HG02943 (cell line): ENCODE measurements around the gene ARID4B.
"Not testable (repeated sequence)": the region's sequence is repeated elsewhere in the genome, so short reads cannot be mapped to it uniquely, and the experiment has no call there.

Experiments
- ATAC-seq: cut with Tn5 transposase; IDR thresholded peaks from one replicate; pipeline ENCODE4 v1.9.1; 2021; ENCODE audit warnings: mild to moderate bottlenecking, low read depth, moderate library complexity; ENCODE audit not compliant: unreplicated experiment

Gene ARID4B

GRCh38 chr1:235240960-235241359 lies 87.0 kb downstream of the ARID4B start:
- ATAC-seq, result no peak

GRCh38 chr1:235239851-235240250 lies 88.1 kb downstream of the ARID4B start:
- no peak for ATAC-seq

GRCh38 chr1:235238558-235238957 lies 89.4 kb downstream of the ARID4B start:
- no peak for ATAC-seq

GRCh38 chr1:235236128-235236527 lies 91.9 kb downstream of the ARID4B start:
- no peak for ATAC-seq

- ATAC-seq, result no peak
Observed at GRCh38 chr1:235229868-235230267, 98.1 kb downstream of the ARID4B start.

- ATAC-seq, result no peak
Observed at GRCh38 chr1:235227414-235227813, 100.6 kb downstream of the ARID4B start.

GRCh38 chr1:235226933-235227332 lies 101.0 kb downstream of the ARID4B start:
- no peak for ATAC-seq

- ATAC-seq, result no peak
Observed at GRCh38 chr1:235225299-235225698, 102.7 kb downstream of the ARID4B start.

- ATAC-seq, result no peak
Observed at GRCh38 chr1:235221653-235222375, 106.2 kb downstream of the ARID4B start.

GRCh38 chr1:235215453-235215852 lies 112.5 kb downstream of the ARID4B start:
- ATAC-seq, result no peak

GRCh38 chr1:235214962-235215361 lies 113.0 kb downstream of the ARID4B start:
- not testable (repeated sequence) for ATAC-seq

- ATAC-seq, result no peak
Observed at GRCh38 chr1:235213752-235214151, 114.2 kb downstream of the ARID4B start.

GRCh38 chr1:235211517-235211916 lies 116.5 kb downstream of the ARID4B start:
- no peak for ATAC-seq

- no peak for ATAC-seq
Observed at GRCh38 chr1:235207209-235207565, 120.8 kb downstream of the ARID4B start.

- no peak for ATAC-seq
Observed at GRCh38 chr1:235206533-235207208, 121.3 kb downstream of the ARID4B start.

GRCh38 chr1:235205687-235206086 lies 122.3 kb downstream of the ARID4B start:
- ATAC-seq, result no peak

GRCh38 chr1:235203428-235203827 lies 124.6 kb downstream of the ARID4B start:
- no peak for ATAC-seq

GRCh38 chr1:235202447-235202846 lies 125.5 kb downstream of the ARID4B start:
- not testable (repeated sequence) for ATAC-seq

- no peak for ATAC-seq
Observed at GRCh38 chr1:235199441-235199840, 128.5 kb downstream of the ARID4B start.

- no peak for ATAC-seq
Observed at GRCh38 chr1:235190431-235190830, 137.5 kb downstream of the ARID4B start.

- no peak for ATAC-seq
Observed at GRCh38 chr1:235187316-235187715, 140.7 kb downstream of the ARID4B start.

GRCh38 chr1:235181561-235182245 lies 146.3 kb downstream of the ARID4B start:
- ATAC-seq, result no peak
